Neural cell (in vitro differentiated cells): ENCODE data around the gene EMD. TPM values are rescaled to one million over a fixed set of nuclear protein-coding genes. Genes with fewer than 3 reads are reported as not detected.

ENCODE experiments used
- H2AFZ ChIP-seq: fragments of 200-600, 300-800 bp; sonication (generic), shearing (Covaris generic); 2 replicates; pipeline ENCODE4 v1.6.0; 2014; ENCODE audit warnings: low read depth, mild to moderate bottlenecking, antibody characterized with exemption, low read length, moderate library complexity
- H3F3A ChIP-seq: fragments of 200-600 bp; shearing (Covaris generic); 2 replicates; pipeline ENCODE4 v1.6.1; 2016; ENCODE audit warnings: mild to moderate bottlenecking, moderate library complexity, mixed read lengths, antibody characterized with exemption, low read length; ENCODE audit not compliant: insufficient read depth, poor library complexity, severe bottlenecking
- H3K27ac ChIP-seq: fragments of 200-600, 300-800 bp; sonication (generic), shearing (Covaris generic); 2 replicates; pipeline ENCODE4 v1.5.1; 2014; ENCODE audit warnings: mild to moderate bottlenecking, low read length, moderate library complexity
- H3K27me3 ChIP-seq: fragments of 300-800, 200-600 bp; sonication (generic), shearing (Covaris generic); 2 replicates; pipeline ENCODE4 v1.6.0; 2014; ENCODE audit warnings: mild to moderate bottlenecking, low read depth, low read length, moderate library complexity; ENCODE audit not compliant: insufficient read depth
- H3K36me3 ChIP-seq: fragments of 300-800, 200-600 bp; sonication (generic), shearing (Covaris generic); 2 replicates; pipeline ENCODE4 v1.5.1; 2014; ENCODE audit warnings: mild to moderate bottlenecking, antibody characterized with exemption, low read length, moderate library complexity; ENCODE audit not compliant: insufficient read depth
- H3K4me2 ChIP-seq: fragments of 300-800, 200-600 bp; sonication (generic), shearing (Covaris generic); 2 replicates; pipeline ENCODE4 v1.6.0; 2014; ENCODE audit warnings: mild to moderate bottlenecking, low read length
- H3K4me3 ChIP-seq: fragments of 300-800, 200-600 bp; sonication (generic), shearing (Covaris generic); 2 replicates; pipeline ENCODE4 v1.5.1; 2014; ENCODE audit warnings: mild to moderate bottlenecking, low read length, moderate library complexity
- H3K79me2 ChIP-seq: fragments of 200-600 bp; shearing (Covaris generic); replicated peaks from 2 replicates; pipeline ENCODE4 v1.6.0; 2014; ENCODE audit warnings: mild to moderate bottlenecking, low read length, moderate library complexity; ENCODE audit not compliant: insufficient read depth
- H3K9ac ChIP-seq: fragments of 300-800, 200-600 bp; sonication (generic), shearing (Covaris generic); 2 replicates; pipeline ENCODE4 v1.6.1; 2016; ENCODE audit warnings: mild to moderate bottlenecking, low read length, mixed read lengths
- H3K9me2 ChIP-seq: fragments of 200-600 bp; shearing (Covaris generic); 2 replicates; pipeline ENCODE4 v1.6.1; 2016; ENCODE audit warnings: mild to moderate bottlenecking, low read length, mixed read lengths; ENCODE audit not compliant: insufficient read depth
- H3K9me3 ChIP-seq: fragments of 200-600, 300-800 bp; sonication (generic), shearing (Covaris generic); 2 replicates; pipeline ENCODE4 v1.6.1; 2016; ENCODE audit warnings: mild to moderate bottlenecking, mixed run types, low read length, moderate library complexity, mixed read lengths
- H4K20me1 ChIP-seq: fragments of 200-600 bp; shearing (Covaris generic); 2 replicates; pipeline ENCODE4 v1.6.1; 2016; ENCODE audit warnings: mild to moderate bottlenecking, mixed run types; ENCODE audit not compliant: insufficient read depth
- EP300 ChIP-seq: fragments of 450-650 bp; conservative IDR thresholded peaks from 2 replicates; pipeline ENCODE4 v1.6.1; 2014; ENCODE audit warnings: antibody characterized with exemption, mild to moderate bottlenecking, moderate library complexity; ENCODE audit not compliant: poor library complexity, severe bottlenecking
- EZH2 ChIP-seq: fragments of 200-600, 300-800 bp; shearing (Covaris generic), sonication (generic); IDR thresholded peaks from 2 replicates; pipeline ENCODE4 v1.6.1; 2014; ENCODE audit warnings: antibody characterized with exemption, low read length, borderline replicate concordance, mild to moderate bottlenecking; ENCODE audit not compliant: insufficient read depth, poor library complexity, severe bottlenecking
- MXI1 ChIP-seq: fragments of 450-650 bp; conservative IDR thresholded peaks from 2 replicates; pipeline ENCODE4 v1.6.1; 2014; ENCODE audit warnings: antibody characterized with exemption, mild to moderate bottlenecking; ENCODE audit not compliant: poor library complexity, severe bottlenecking
- POLR2AphosphoS5 ChIP-seq: IDR thresholded peaks from 2 replicates; pipeline ENCODE4 v1.6.1; 2012
- RAD21 ChIP-seq: fragments of 450-650 bp; conservative IDR thresholded peaks from 2 replicates; pipeline ENCODE4 v1.6.1; 2014; ENCODE audit warnings: antibody characterized with exemption, mild to moderate bottlenecking, moderate library complexity
- REST ChIP-seq: IDR thresholded peaks from 2 replicates; pipeline ENCODE4 v1.6.1; 2012; ENCODE audit warnings: borderline replicate concordance
- SMC3 ChIP-seq: fragments of 450-650 bp; conservative IDR thresholded peaks from 2 replicates; pipeline ENCODE4 v1.6.1; 2014; ENCODE audit warnings: antibody characterized with exemption, mild to moderate bottlenecking, moderate library complexity; ENCODE audit not compliant: poor library complexity
- TAF1 ChIP-seq: IDR thresholded peaks from 2 replicates; pipeline ENCODE4 v1.6.1; 2012; ENCODE audit warnings: low read depth
- polyA plus RNA-seq: library from polyadenylated mRNA; depleted of rRNA; stranded (reverse); fragments of >200 nt; gene quantifications from 2 replicates; pipeline ENCODE4 v1.2.3, GENCODE V29; 2014
- TF ChIP-seq, protein P1 (sequence below): fragments of 450-650 bp; IDR thresholded peaks from 2 replicates; pipeline ENCODE4 v1.5.1; 2014; ENCODE audit warnings: antibody characterized with exemption, mild to moderate bottlenecking, moderate library complexity; ENCODE audit not compliant: poor library complexity, severe bottlenecking

The EMD gene
- polyA plus RNA-seq, 1 donor from 2014 or later = 67.9 TPM

GRCh38 chrX:154363706-154364439 lies 15.2 kb upstream of the EMD start:
- peaks cover 11% of the 10 kb centered on the region for H3K79me2 ChIP-seq
- no peaks in the 10 kb centered on the region for H3F3A ChIP-seq
- H3K4me2 ChIP-seq = no peak overlapping the region
- no peaks in the 10 kb centered on the region for H3K27me3 ChIP-seq
- no peaks in the 10 kb centered on the region for H3K9me2 ChIP-seq
- H2AFZ ChIP-seq = no peak overlapping the region
- no peak overlapping the region for H3K4me3 ChIP-seq
- no peak overlapping the region for H3K27ac ChIP-seq
- H3K9me3 ChIP-seq = no peaks in the 10 kb centered on the region
- no peak overlapping the region for H3K9ac ChIP-seq
- TF ChIP-seq RAD21 (no peak), MXI1 (no peak), POLR2AphosphoS5 (no peak), REST (no peak), SMC3 (no peak), EZH2 (no peak), TAF1 (no peak), EP300 (no peak)
- TF ChIP-seq, protein P1, sequence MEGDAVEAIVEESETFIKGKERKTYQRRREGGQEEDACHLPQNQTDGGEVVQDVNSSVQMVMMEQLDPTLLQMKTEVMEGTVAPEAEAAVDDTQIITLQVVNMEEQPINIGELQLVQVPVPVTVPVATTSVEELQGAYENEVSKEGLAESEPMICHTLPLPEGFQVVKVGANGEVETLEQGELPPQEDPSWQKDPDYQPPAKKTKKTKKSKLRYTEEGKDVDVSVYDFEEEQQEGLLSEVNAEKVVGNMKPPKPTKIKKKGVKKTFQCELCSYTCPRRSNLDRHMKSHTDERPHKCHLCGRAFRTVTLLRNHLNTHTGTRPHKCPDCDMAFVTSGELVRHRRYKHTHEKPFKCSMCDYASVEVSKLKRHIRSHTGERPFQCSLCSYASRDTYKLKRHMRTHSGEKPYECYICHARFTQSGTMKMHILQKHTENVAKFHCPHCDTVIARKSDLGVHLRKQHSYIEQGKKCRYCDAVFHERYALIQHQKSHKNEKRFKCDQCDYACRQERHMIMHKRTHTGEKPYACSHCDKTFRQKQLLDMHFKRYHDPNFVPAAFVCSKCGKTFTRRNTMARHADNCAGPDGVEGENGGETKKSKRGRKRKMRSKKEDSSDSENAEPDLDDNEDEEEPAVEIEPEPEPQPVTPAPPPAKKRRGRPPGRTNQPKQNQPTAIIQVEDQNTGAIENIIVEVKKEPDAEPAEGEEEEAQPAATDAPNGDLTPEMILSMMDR = no peak
- H4K20me1 ChIP-seq = no peaks in the 10 kb centered on the region
- H3K36me3 ChIP-seq = no peaks in the 10 kb centered on the region

- Histone ChIP-seq H3K9ac (no peak overlapping the region), H3K4me2 (no peak overlapping the region), H3K9me3 (no peaks in the 10 kb centered on the region), H4K20me1 (no peaks in the 10 kb centered on the region), H3K9me2 (no peaks in the 10 kb centered on the region), H2AFZ (no peak overlapping the region), H3K4me3 (no peak overlapping the region), H3K36me3 (no peaks in the 10 kb centered on the region), H3F3A (no peaks in the 10 kb centered on the region), H3K27me3 (no peaks in the 10 kb centered on the region), H3K79me2 (peaks cover 23% of the 10 kb centered on the region), H3K27ac (no peak overlapping the region)
- TF ChIP-seq REST (no peak), MXI1 (no peak), EP300 (no peak), SMC3 (no peak), POLR2AphosphoS5 (no peak), EZH2 (no peak), RAD21 (no peak), TAF1 (no peak)
- TF ChIP-seq, protein P1 = no peak
These were observed 14.0 kb upstream of the EMD start for GRCh38 chrX:154365052-154365600.
